IMR-90 (cell line): ENCODE data around the gene SOCS3. TPM values are rescaled to one million over a fixed set of nuclear protein-coding genes. Genes with fewer than 3 reads are reported as not detected.

Experiments used
- ATAC-seq: fragments of 200-7000 bp; cut with Tn5 transposase; 2 replicates; pipeline ENCODE4 v1.9.1; 2020; ENCODE audit warnings: low read depth, mild to moderate bottlenecking, moderate library complexity
- BruUV-seq: library from RNA; stranded (reverse); fragments of 400-500 nt; replicated peaks from 2 replicates; lab custom pipeline; 2021; lab: Mats Ljungman, UMichigan
- CTCF ChIA-PET: fragments of 300-600 bp; formaldehyde crosslinking; extraction: SDS; loops from one replicate; lab custom pipeline; 2021; ENCODE audit warnings: antibody characterized with exemption; lab: Yijun Ruan, JAX
- POLR2A ChIA-PET: fragments of 300-600 bp; sonication (Branson Sonifier 250); formaldehyde crosslinking; loops from one replicate; lab custom pipeline; 2022; ENCODE audit warnings: antibody characterized with exemption; ENCODE audit not compliant: unreplicated experiment; lab: Charles Lee
- DNase-seq: peaks from one replicate; pipeline ENCODE4 v3.0.0; 2013
- H2AFZ ChIP-seq: replicated peaks from 2 replicates; pipeline ENCODE3; 2013; ENCODE audit warnings: low read length, mild to moderate bottlenecking; ENCODE audit not compliant: poor library complexity
- H2AK5ac ChIP-seq: 2 replicates; pipeline ENCODE4 v1.6.1; 2013; ENCODE audit warnings: low read depth, low read length, inconsistent platforms
- H2AK9ac ChIP-seq: replicated peaks from 2 replicates; pipeline ENCODE3; 2013; ENCODE audit warnings: mild to moderate bottlenecking, low read depth, low read length, moderate library complexity; ENCODE audit not compliant: poor library complexity
- H2BK120ac ChIP-seq: 2 replicates; pipeline ENCODE4 v1.6.1; 2013; ENCODE audit warnings: low read depth, low read length, inconsistent platforms
- H2BK15ac ChIP-seq: 3 replicates; pipeline ENCODE4 v1.6.1; 2013; ENCODE audit warnings: low read depth, low read length, inconsistent platforms
- H2BK20ac ChIP-seq: 2 replicates; pipeline ENCODE4 v1.6.1; 2013; ENCODE audit warnings: low read depth, mild to moderate bottlenecking, inconsistent platforms, low read length, moderate library complexity
- H2BK5ac ChIP-seq: 2 replicates; pipeline ENCODE4 v1.6.1; 2013; ENCODE audit warnings: mild to moderate bottlenecking, low read depth, low read length, inconsistent platforms; ENCODE audit not compliant: poor library complexity, severe bottlenecking
- H3K14ac ChIP-seq: replicated peaks from 2 replicates; pipeline ENCODE4 v1.6.1; 2013; ENCODE audit warnings: low read depth, low read length, inconsistent platforms
- H3K18ac ChIP-seq: 2 replicates; pipeline ENCODE4 v1.6.1; 2013; ENCODE audit warnings: low read depth, low read length, control low read depth
- H3K23ac ChIP-seq: 2 replicates; pipeline ENCODE4 v1.6.1; 2013; ENCODE audit warnings: low read depth, low read length, inconsistent platforms
- H3K27ac ChIP-seq: 2 replicates; pipeline ENCODE4 v1.5.1; 2013; ENCODE audit warnings: mild to moderate bottlenecking, control low read depth, low read length; ENCODE audit not compliant: insufficient read depth
- H3K27me3 ChIP-seq: 2 replicates; pipeline ENCODE4 v1.6.1; 2013; ENCODE audit warnings: low read length; ENCODE audit not compliant: control insufficient read depth, insufficient read depth
- H3K36me3 ChIP-seq: 2 replicates; pipeline ENCODE4 v1.6.1; 2013; ENCODE audit warnings: low read length, mixed read lengths; ENCODE audit not compliant: control insufficient read depth, insufficient read depth
- H3K4ac ChIP-seq: 2 replicates; pipeline ENCODE4 v1.6.1; 2013; ENCODE audit warnings: low read depth, low read length, inconsistent platforms
- H3K4me1 ChIP-seq: 2 replicates; pipeline ENCODE4 v1.6.1; 2013; ENCODE audit warnings: low read length, mixed read lengths; ENCODE audit not compliant: control insufficient read depth, insufficient read depth
- H3K4me2 ChIP-seq: 2 replicates; pipeline ENCODE4 v1.6.1; 2013; ENCODE audit warnings: low read depth, mild to moderate bottlenecking, control low read depth, low read length, moderate library complexity
- H3K4me3 ChIP-seq: 2 replicates; pipeline ENCODE4 v1.5.1; 2013; ENCODE audit warnings: low read depth, mild to moderate bottlenecking, control low read depth, low read length, moderate library complexity; ENCODE audit not compliant: insufficient read depth
- H3K56ac ChIP-seq: 2 replicates; pipeline ENCODE4 v1.6.1; 2013; ENCODE audit warnings: low read length, inconsistent platforms; ENCODE audit not compliant: insufficient read depth; ENCODE audit errors: extremely low read depth
- H3K79me1 ChIP-seq, 2 experiments: 2 replicates each; pipeline ENCODE4 v1.6.1; 2013; ENCODE audit warnings: low read length in 2 of 2, inconsistent platforms in 1 of 2, low read depth in 1 of 2
- H3K9ac ChIP-seq: 2 replicates; pipeline ENCODE4 v1.6.1; 2013; ENCODE audit warnings: low read depth, low read length, control low read depth
- H3K9me1 ChIP-seq: 2 replicates; pipeline ENCODE4 v1.6.1; 2013; ENCODE audit warnings: low read length, inconsistent platforms; ENCODE audit not compliant: insufficient read depth
- H3K9me3 ChIP-seq: 2 replicates; pipeline ENCODE4 v1.6.1; 2013; ENCODE audit warnings: low read length; ENCODE audit not compliant: control insufficient read depth, insufficient read depth
- H4K20me1 ChIP-seq: 2 replicates; pipeline ENCODE4 v1.6.1; 2013; ENCODE audit warnings: low read length, inconsistent platforms; ENCODE audit not compliant: insufficient read depth
- H4K5ac ChIP-seq: 2 replicates; pipeline ENCODE4 v1.6.1; 2013; ENCODE audit warnings: mild to moderate bottlenecking, low read depth, low read length, control low read depth
- H4K8ac ChIP-seq, 2 experiments: 2 replicates each; pipeline ENCODE4 v1.6.1; 2013; ENCODE audit warnings: low read depth in 2 of 2, low read length in 2 of 2, control low read depth in 1 of 2, inconsistent platforms in 1 of 2
- H4K91ac ChIP-seq: 2 replicates; pipeline ENCODE4 v1.6.1; 2013; ENCODE audit warnings: low read depth, low read length, inconsistent platforms; ENCODE audit not compliant: insufficient read depth
- BHLHE40 ChIP-seq: fragments of 150-350 bp; IDR thresholded peaks from 2 replicates; pipeline ENCODE4 v1.6.1; 2016; ENCODE audit warnings: mild to moderate bottlenecking, low read depth, low read length
- CEBPB ChIP-seq: IDR thresholded peaks from 2 replicates; pipeline ENCODE4 v1.6.1; 2012; ENCODE audit warnings: low read depth, low read length, improper control_type of control experiment
- CHD1 ChIP-seq: IDR thresholded peaks from 2 replicates; pipeline ENCODE4 v1.6.1; 2012; ENCODE audit warnings: low read depth, low read length, improper control_type of control experiment
- NFE2L2 ChIP-seq: fragments of 150-350 bp; IDR thresholded peaks from 2 replicates; pipeline ENCODE4 v1.6.1; 2016; ENCODE audit warnings: low read depth, mild to moderate bottlenecking, low read length
- POLR2A ChIP-seq: IDR thresholded peaks from 2 replicates; pipeline ENCODE4 v1.6.1; 2012; ENCODE audit warnings: mild to moderate bottlenecking, low read depth, low read length
- RAD21 ChIP-seq: IDR thresholded peaks from 2 replicates; pipeline ENCODE4 v1.6.1; 2012; ENCODE audit warnings: low read length, improper control_type of control experiment
- USF2 ChIP-seq: fragments of 150-350 bp; IDR thresholded peaks from 2 replicates; pipeline ENCODE4 v1.6.1; 2017; ENCODE audit warnings: mild to moderate bottlenecking, antibody characterized with exemption, low read length, low read depth
- WGBS, 2 experiments: methylation state at CpG; one replicate each; pipeline versions ENCODE4 v1.1.5 to v1.1.7; 2013; ENCODE audit warnings: missing lambda C conversion rate in 2 of 2; ENCODE audit not compliant: insufficient read length in 1 of 2; ENCODE audit errors: extremely low coverage in 2 of 2; 5-methylcytosine and 5-hydroxymethylcytosine counted together
- dilution Hi-C: fragments of 300-500 bp; cut with HindIII; formaldehyde crosslinking; loops from one replicate; pipeline ENCODE4 v1.14.3; 2018; ENCODE audit warnings: low sequenced_read_pairs; ENCODE audit not compliant: unreplicated experiment
- in situ Hi-C: fragments of 300-500 bp; cut with MboI; formaldehyde crosslinking; loops from 3 replicates; pipeline ENCODE4 v1.14.3; 2019; ENCODE audit warnings: low sequenced_read_pairs, inconsistent platforms, mixed read lengths
- intact Hi-C: fragments of 100-400 bp; cut with micrococcal nuclease; formaldehyde crosslinking; loops from 2 replicates; pipeline ENCODE4 v1.10.0; 2022
- polyA plus RNA-seq, 3 experiments: library from polyadenylated mRNA; depleted of rRNA; stranded (reverse); fragments of >200 nt; gene quantifications; 2 replicates each; pipeline ENCODE4 v1.2.3, GENCODE V29; 2012; ENCODE audit warnings: low replicate concordance in 1 of 3
- total RNA-seq: library from RNA; depleted of rRNA; stranded (reverse); fragments of >200 nt; gene quantifications from 2 replicates; pipeline ENCODE4 v1.2.3, GENCODE V29; 2012

SOCS3 gene
- total and polyA plus RNA-seq, 2 of the 4 experiments (the other 2 are of a cell fraction): 19.2 to 19.9 TPM

DNA sequence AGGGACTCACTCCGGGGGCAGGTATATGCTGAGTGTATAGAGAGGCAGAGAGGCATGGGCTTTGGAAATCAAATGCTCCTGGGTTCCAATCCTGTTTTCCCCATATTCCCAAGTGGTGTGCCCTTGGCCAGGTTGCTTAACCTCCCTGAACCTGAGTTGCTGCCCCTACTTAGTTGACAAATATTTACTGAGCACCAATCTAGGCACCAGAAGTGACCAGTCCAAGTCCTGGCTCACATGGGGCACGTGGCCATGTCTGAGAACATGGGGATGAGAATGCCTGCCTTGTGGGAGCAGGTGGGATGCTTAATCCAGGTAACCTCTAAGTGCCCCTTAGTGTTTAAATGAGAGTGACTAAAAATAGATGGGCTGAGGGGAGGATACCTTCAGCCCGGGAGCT, 4.2 kb downstream of the SOCS3 start:
- Histone ChIP-seq H3K27me3 (no peaks in the 10 kb centered on the region), H3K14ac (peak overlapping the region; percentile 45; the same call in 1 of the 2 replicates), H4K91ac (peak overlapping the region; percentile 82), H3K4me1 (peaks cover 32% of the 10 kb centered on the region), H3K27ac (peak overlapping the region; percentile 59), H3K9ac (peak overlapping the region; percentile 20), H3K4me3 (no peak overlapping the region), H2AFZ (peak overlapping the region; percentile 48), H2AK9ac (peak overlapping the region; percentile 85), H4K8ac (0 out of 4 replicates have a peak overlapping the region, but pooled peaks of 1 of the 2 experiments have one; percentile 48), H2BK5ac (peak overlapping the region; percentile 23), H3K23ac (peak overlapping the region; percentile 65), H2AK5ac (peak overlapping the region; percentile 91), H4K20me1 (peaks cover 58% of the 10 kb centered on the region), H3K36me3 (peaks cover 33% of the 10 kb centered on the region), H2BK15ac (peak overlapping the region; percentile 68; the same call in 1 of the 3 replicates), H3K4me2 (no peak overlapping the region; the same call in 1 of the 2 replicates), H2BK120ac (0 out of 2 replicates have a peak overlapping the region, but pooled peaks have one; percentile 8), H3K9me1 (peaks cover 19% of the 10 kb centered on the region), H2BK20ac (0 out of 2 replicates have a peak overlapping the region, but pooled peaks have one; percentile 22), H3K9me3 (no peaks in the 10 kb centered on the region), H3K79me1 (peaks cover 5 to 48% of the 10 kb centered on the region in 2 experiments; a peak in 3 of 4 replicates), H4K5ac (no peak overlapping the region; the same call in 1 of the 2 replicates), H3K18ac (no peak overlapping the region), H3K4ac (peak overlapping the region; percentile 78), H3K56ac (no peak overlapping the region; the same call in 1 of the 2 replicates)
- 70% methylated on average over 1 of the region's 3 CpGs; no CpG with 5 or more reads in 1 of the 2 experiments for WGBS, 2 experiments
- ATAC-seq (no peak), DNase-seq (peak; percentile 28)
- intact Hi-C loops: loop anchor here (2.0 kb wide), 1 partner anchor 13 kb away; no protein-coding TSS in a partner anchor
- POLR2A ChIA-PET: interaction anchor here (0.9 kb wide), 1 partner anchor 68 kb away, joined by 3 read pairs; no protein-coding TSS in a partner anchor
- CTCF ChIA-PET: no interaction called here
- dilution Hi-C loops: no loop called here
- no TSS peak for BruUV-seq
- in situ Hi-C loops: loop anchor here (5.0 kb wide), 1 partner anchor 63 kb away; no protein-coding TSS in a partner anchor
- TF ChIP-seq CEBPB (no peak), RAD21 (no peak; the same call in 1 of the 2 replicates), USF2 (peak; percentile 42; the same call in 1 of the 2 replicates), BHLHE40 (0 out of 2 replicates have a peak, but pooled peaks have one; percentile 16), POLR2A (no peak), CHD1 (peak; percentile 35; the same call in 1 of the 2 replicates), NFE2L2 (no peak)
